Measurements from ENCODE around the gene KMT2D.

The KMT2D gene

GRCh38 chr12:49013428-49013827 lies 47.2 kb downstream of the KMT2D start:
- no peak for DNase-seq

GRCh38 chr12:49012739-49013138 lies 47.9 kb downstream of the KMT2D start:
- no peak for DNase-seq
